Astrocyte (in vitro differentiated cells and primary cell): Measurements from ENCODE around the gene ADGRD1. TPM values are rescaled to one million over a fixed set of nuclear protein-coding genes. Genes with fewer than 3 reads are reported as not detected.

Experiments used
- DNase-seq: peaks from one replicate; pipeline ENCODE4 v3.0.0-alpha.2; 2010; ENCODE audit warnings: low read depth
- FAIRE-seq: peaks from 2 replicates; lab custom pipeline; 2011; peaks lifted over from hg19 to GRCh38; lab: Jason Lieb, UNC
- H2AFZ ChIP-seq: 2 replicates; pipeline ENCODE4 v1.6.0; 2012; ENCODE audit warnings: low read depth, low read length, inconsistent platforms
- H3K27ac ChIP-seq: 2 replicates; pipeline ENCODE4 v1.5.1; 2011; ENCODE audit warnings: low read depth, low read length, inconsistent platforms
- H3K27me3 ChIP-seq: 2 replicates; pipeline ENCODE4 v1.6.0; 2011; ENCODE audit warnings: low read length, inconsistent platforms; ENCODE audit not compliant: insufficient read depth
- H3K36me3 ChIP-seq: 2 replicates; pipeline ENCODE4 v1.5.1; 2011; ENCODE audit warnings: low read length, inconsistent platforms; ENCODE audit not compliant: insufficient read depth
- H3K4me1 ChIP-seq: 2 replicates; pipeline ENCODE4 v1.5.1; 2011; ENCODE audit warnings: low read length, inconsistent platforms; ENCODE audit not compliant: insufficient read depth
- H3K4me2 ChIP-seq: 2 replicates; pipeline ENCODE4 v1.6.0; 2012; ENCODE audit warnings: low read length, inconsistent platforms
- H3K4me3 ChIP-seq: 2 replicates; pipeline ENCODE4 v1.5.1; 2011; ENCODE audit warnings: low read depth, mild to moderate bottlenecking, low read length, inconsistent platforms; ENCODE audit not compliant: insufficient read depth
- H3K79me2 ChIP-seq: 2 replicates; pipeline ENCODE4 v1.6.0; 2012; ENCODE audit warnings: mild to moderate bottlenecking, low read length, inconsistent platforms; ENCODE audit not compliant: insufficient read depth
- H3K9ac ChIP-seq: 2 replicates; pipeline ENCODE4 v1.6.0; 2012; ENCODE audit warnings: mild to moderate bottlenecking, low read length, inconsistent platforms
- H3K9me3 ChIP-seq: 2 replicates; pipeline ENCODE4 v1.5.1; 2012; ENCODE audit warnings: low read depth, mild to moderate bottlenecking, low read length, inconsistent platforms; ENCODE audit not compliant: insufficient read depth
- H4K20me1 ChIP-seq: 2 replicates; pipeline ENCODE4 v1.6.0; 2012; ENCODE audit warnings: low read length, inconsistent platforms; ENCODE audit not compliant: insufficient read depth
- H3K27ac Mint-ChIP-seq: one replicate; pipeline ENCODE4 v1.8.0; 2021; ENCODE audit warnings: mild to moderate bottlenecking, mixed read lengths; ENCODE audit not compliant: unreplicated experiment
- H3K27me3 Mint-ChIP-seq: one replicate; pipeline ENCODE4 v1.8.0; 2021; ENCODE audit warnings: low read depth, mixed read lengths; ENCODE audit not compliant: unreplicated experiment
- H3K36me3 Mint-ChIP-seq: one replicate; pipeline ENCODE4 v1.8.0; 2021; ENCODE audit warnings: low read depth, mixed read lengths; ENCODE audit not compliant: unreplicated experiment
- H3K4me1 Mint-ChIP-seq: one replicate; pipeline ENCODE4 v1.8.0; 2021; ENCODE audit warnings: low read depth, mixed read lengths; ENCODE audit not compliant: unreplicated experiment
- H3K4me3 Mint-ChIP-seq: one replicate; pipeline ENCODE4 v1.8.0; 2021; ENCODE audit warnings: mild to moderate bottlenecking, moderate library complexity, mixed read lengths; ENCODE audit not compliant: unreplicated experiment
- H3K9me3 Mint-ChIP-seq: one replicate; pipeline ENCODE4 v1.8.0; 2021; ENCODE audit warnings: mild to moderate bottlenecking, mixed read lengths; ENCODE audit not compliant: unreplicated experiment
- CTCF ChIP-seq: IDR thresholded peaks from 2 replicates; pipeline ENCODE4 v1.5.1; 2011; ENCODE audit warnings: low read depth, mild to moderate bottlenecking, inconsistent platforms, low read length, moderate library complexity; ENCODE audit not compliant: insufficient read depth
- EZH2 ChIP-seq: IDR thresholded peaks from 2 replicates; pipeline ENCODE4 v1.6.1; 2012; ENCODE audit warnings: mild to moderate bottlenecking, low read length, inconsistent platforms; ENCODE audit not compliant: insufficient read depth
- total RNA-seq: library from RNA; stranded (reverse); gene quantifications from 2 replicates; pipeline ENCODE4 v1.2.1, GENCODE V29; 2021

The ADGRD1 gene
- total RNA-seq, 1 donor from 2014 or later = 3.0 TPM

- Mint-ChIP-seq H3K4me1 (no peaks in the 10 kb centered on the region), H3K9me3 (no peaks in the 10 kb centered on the region), H3K36me3 (no peaks in the 10 kb centered on the region), H3K27me3 (peaks cover 19% of the 10 kb centered on the region), H3K27ac (no peak overlapping the region), H3K4me3 (no peak overlapping the region)
- H3K36me3 ChIP-seq = no peaks in the 10 kb centered on the region
- DNase-seq (no peak), FAIRE-seq (no peak)
- no peak overlapping the region for H3K27ac ChIP-seq
- H3K9me3 ChIP-seq = no peaks in the 10 kb centered on the region
- H3K4me3 ChIP-seq = no peak overlapping the region
- no peak overlapping the region for H3K4me2 ChIP-seq
- no peaks in the 10 kb centered on the region for H3K4me1 ChIP-seq
- H3K27me3 ChIP-seq = no peaks in the 10 kb centered on the region
- no peaks in the 10 kb centered on the region for H3K79me2 ChIP-seq
- H4K20me1 ChIP-seq = no peaks in the 10 kb centered on the region
- H2AFZ ChIP-seq = no peak overlapping the region
- TF ChIP-seq EZH2 (no peak), CTCF (no peak)
- no peak overlapping the region for H3K9ac ChIP-seq
Measured at GRCh38 chr12:131085125-131085815, 131.6 kb downstream of the ADGRD1 start.

- Mint-ChIP-seq H3K36me3 (no peaks in the 10 kb centered on the region), H3K4me1 (no peaks in the 10 kb centered on the region), H3K27ac (no peak overlapping the region), H3K4me3 (no peak overlapping the region), H3K27me3 (peaks cover 25% of the 10 kb centered on the region), H3K9me3 (no peaks in the 10 kb centered on the region)
- no peaks in the 10 kb centered on the region for H3K79me2 ChIP-seq
- no peaks in the 10 kb centered on the region for H3K36me3 ChIP-seq
- H3K4me1 ChIP-seq = no peaks in the 10 kb centered on the region
- FAIRE-seq = no peak
- H2AFZ ChIP-seq = no peak overlapping the region
- no peaks in the 10 kb centered on the region for H3K9me3 ChIP-seq
- TF ChIP-seq CTCF (no peak), EZH2 (no peak)
- no peak overlapping the region for H3K27ac ChIP-seq
- no peak overlapping the region for H3K4me2 ChIP-seq
- H3K4me3 ChIP-seq = no peak overlapping the region
- no peaks in the 10 kb centered on the region for H3K27me3 ChIP-seq
- H4K20me1 ChIP-seq = no peaks in the 10 kb centered on the region
- H3K9ac ChIP-seq = no peak overlapping the region
- no peak for DNase-seq
Measured at GRCh38 chr12:131085816-131086591, 132.3 kb downstream of the ADGRD1 start.
